Spleen (tissue), 7 donors: ENCODE data around the gene FANCE.

Experiments used
- POLR2A ChIP-seq, 3 donors: fragments of 450-650 bp; IDR thresholded peaks; one replicate each; pipeline ENCODE4 v1.5.1; 2017; ENCODE audit warnings: antibody characterized with exemption in 3 of 3, mild to moderate bottlenecking in 1 of 3
- POLR2AphosphoS5 ChIP-seq, 3 donors: sonication (generic); formaldehyde crosslinking; IDR thresholded peaks; one replicate each; pipeline ENCODE4 v1.5.1; 2017; ENCODE audit warnings: antibody characterized with exemption in 3 of 3
- TF ChIP-seq, protein P1 (sequence below), 11 experiments: fragments of 200-600 bp in 7 of 11; fragments of 450-650 bp in 4 of 11; sonication (generic) in 4 of 11; IDR thresholded peaks in 8 of 11; conservative IDR thresholded peaks in 3 of 11; 1 replicate in 7 of 11; 2 replicates in 4 of 11; pipeline versions ENCODE4 v1.4.0 to v1.8.0; 2016 to 2021; ENCODE audit warnings: antibody characterized with exemption in 11 of 11, inconsistent platforms in 4 of 11, mild to moderate bottlenecking in 1 of 11
- donor health status: DM: no; HTN: no; CAD: no; lungs with moderate emphysema.
- donor health status: DM: no; HTN: no; CAD: no.
- donor health status: DM: no; HTN: no; CAD: no.

DNA sequence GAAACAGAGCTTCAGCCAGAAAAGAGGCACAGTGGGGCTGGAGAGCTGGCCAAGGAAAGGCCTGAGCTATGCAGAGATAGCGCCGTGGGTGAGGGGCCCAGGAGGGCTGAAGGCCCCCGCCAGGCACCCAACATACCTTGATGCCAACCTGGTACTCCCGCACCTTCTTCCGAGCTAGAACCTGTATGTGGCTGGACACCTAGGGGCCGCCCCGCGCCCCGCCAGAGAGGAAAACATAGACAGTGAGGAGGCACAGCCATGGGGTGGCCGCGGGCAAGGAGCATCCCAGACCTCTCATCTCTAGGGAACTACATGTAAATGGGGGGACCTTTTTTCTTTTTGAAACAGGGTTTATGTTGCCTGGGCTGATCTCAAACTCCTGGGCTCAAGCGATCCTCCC, 28.0 kb downstream of the FANCE start:
- TF ChIP-seq POLR2AphosphoS5 (IDR thresholded peaks at IDR 0.05), result no peak
- TF ChIP-seq, protein P1, sequence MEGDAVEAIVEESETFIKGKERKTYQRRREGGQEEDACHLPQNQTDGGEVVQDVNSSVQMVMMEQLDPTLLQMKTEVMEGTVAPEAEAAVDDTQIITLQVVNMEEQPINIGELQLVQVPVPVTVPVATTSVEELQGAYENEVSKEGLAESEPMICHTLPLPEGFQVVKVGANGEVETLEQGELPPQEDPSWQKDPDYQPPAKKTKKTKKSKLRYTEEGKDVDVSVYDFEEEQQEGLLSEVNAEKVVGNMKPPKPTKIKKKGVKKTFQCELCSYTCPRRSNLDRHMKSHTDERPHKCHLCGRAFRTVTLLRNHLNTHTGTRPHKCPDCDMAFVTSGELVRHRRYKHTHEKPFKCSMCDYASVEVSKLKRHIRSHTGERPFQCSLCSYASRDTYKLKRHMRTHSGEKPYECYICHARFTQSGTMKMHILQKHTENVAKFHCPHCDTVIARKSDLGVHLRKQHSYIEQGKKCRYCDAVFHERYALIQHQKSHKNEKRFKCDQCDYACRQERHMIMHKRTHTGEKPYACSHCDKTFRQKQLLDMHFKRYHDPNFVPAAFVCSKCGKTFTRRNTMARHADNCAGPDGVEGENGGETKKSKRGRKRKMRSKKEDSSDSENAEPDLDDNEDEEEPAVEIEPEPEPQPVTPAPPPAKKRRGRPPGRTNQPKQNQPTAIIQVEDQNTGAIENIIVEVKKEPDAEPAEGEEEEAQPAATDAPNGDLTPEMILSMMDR (IDR thresholded peaks at IDR 0.05 in 8 of 11, conservative IDR thresholded peaks at IDR 0.05 in 3 of 11), result no peak
- TF ChIP-seq POLR2A (IDR thresholded peaks at IDR 0.05), result no peak
